NCI-H1092 (cell line): ENCODE data around the gene CFAP410.
"Not testable (repeated sequence)": the region's sequence is repeated elsewhere in the genome, so short reads cannot be mapped to it uniquely, and the experiment has no call there.

Source experiments
- DNase-seq: peaks from one replicate; lab custom pipeline; 2025; lab: John Stamatoyannopoulos, UW

CFAP410 gene

DNA sequence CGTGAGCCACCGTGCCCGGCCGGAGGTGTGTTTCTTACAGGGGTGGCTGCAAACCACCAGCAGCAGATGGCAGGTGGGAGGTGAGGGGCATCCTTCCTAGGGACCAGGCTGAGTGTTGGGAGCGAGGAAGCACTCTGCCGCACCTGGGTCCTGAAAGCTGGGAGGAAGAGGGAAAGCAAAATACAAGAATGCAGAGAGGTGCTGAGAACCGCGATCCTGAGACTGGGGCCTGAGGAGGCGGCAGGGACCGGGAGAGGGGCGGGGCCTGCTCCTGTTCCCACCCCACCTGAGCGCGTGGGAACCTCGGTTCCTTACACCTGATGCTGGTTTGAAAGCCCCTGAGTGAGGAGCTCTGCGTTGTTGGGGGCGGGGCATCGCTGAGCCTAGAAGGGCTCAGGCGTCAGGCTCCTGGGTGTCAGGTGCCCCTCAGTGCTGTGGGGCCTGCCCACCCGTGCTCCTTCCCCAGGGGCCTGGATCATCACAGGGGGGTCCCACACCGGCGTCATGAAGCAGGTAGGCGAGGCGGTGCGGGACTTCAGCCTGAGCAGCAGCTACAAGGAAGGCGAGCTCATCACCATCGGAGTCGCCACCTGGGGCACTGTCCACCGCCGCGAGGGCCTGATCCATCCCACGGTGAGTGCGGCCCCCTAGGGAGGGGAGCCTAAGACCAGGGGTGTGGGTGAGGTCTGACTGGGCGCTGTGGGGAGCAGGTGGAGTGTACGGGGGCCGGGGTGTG lies 29.7 kb upstream of the CFAP410 start:
- DNase-seq, result peak; percentile 29

DNA sequence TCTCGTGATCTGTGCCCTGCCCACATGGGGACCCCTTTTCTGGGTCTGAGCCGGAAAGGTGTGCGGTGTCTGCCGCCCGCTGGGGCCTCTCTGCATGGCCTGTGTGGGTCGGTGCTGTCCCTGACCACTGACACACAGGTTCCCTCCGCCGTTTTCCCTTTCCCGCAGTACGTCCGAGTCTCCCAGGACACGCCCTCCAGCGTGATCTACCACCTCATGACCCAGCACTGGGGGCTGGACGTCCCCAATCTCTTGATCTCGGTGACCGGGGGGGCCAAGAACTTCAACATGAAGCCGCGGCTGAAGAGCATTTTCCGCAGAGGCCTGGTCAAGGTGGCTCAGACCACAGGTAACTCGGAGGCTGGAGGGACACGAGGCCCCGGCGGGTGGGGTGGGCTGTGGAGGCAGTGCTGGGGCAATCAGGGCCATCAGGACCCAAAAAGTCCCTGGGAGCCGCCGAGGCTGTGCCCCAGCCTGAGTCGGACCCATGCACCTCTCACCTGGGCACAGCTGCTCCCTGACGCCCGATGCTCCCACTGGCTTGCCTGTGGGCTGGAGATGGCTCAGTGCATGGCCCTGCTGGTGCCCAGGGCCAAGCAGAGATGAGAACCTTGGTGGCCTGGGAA lies 27.5 kb upstream of the CFAP410 start:
- no peak for DNase-seq

DNA sequence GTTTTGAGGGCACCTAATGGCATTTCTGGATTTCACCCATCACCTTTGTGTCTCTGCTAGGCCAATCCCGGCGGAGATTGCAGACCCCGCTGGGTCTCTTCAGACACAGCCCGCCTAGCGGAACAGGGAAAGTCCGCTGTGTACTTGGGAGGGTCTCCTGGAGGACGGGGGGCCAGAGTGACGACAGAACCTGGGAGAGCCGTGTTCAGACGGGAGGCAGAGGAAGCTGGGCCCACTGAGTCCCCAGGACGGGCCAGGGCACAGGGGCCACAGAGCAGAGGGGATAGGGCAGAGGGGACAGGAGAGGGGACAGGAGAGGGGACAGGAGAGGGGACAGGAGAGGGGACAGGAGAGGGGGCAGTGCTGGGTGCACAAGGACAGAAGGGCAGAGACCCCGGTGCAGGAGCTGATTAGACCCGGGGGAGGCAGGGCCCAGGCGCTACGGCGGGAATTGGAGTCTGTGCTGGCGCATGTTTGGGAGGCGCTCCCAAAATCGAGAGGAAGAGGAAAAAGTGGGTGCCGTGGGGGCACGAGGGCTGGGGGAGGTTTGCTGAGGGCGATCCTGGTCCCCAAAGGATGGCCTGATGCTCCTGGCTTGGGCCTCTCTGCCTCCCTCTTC lies 26.9 kb upstream of the CFAP410 start:
- DNase-seq, result no peak

DNA sequence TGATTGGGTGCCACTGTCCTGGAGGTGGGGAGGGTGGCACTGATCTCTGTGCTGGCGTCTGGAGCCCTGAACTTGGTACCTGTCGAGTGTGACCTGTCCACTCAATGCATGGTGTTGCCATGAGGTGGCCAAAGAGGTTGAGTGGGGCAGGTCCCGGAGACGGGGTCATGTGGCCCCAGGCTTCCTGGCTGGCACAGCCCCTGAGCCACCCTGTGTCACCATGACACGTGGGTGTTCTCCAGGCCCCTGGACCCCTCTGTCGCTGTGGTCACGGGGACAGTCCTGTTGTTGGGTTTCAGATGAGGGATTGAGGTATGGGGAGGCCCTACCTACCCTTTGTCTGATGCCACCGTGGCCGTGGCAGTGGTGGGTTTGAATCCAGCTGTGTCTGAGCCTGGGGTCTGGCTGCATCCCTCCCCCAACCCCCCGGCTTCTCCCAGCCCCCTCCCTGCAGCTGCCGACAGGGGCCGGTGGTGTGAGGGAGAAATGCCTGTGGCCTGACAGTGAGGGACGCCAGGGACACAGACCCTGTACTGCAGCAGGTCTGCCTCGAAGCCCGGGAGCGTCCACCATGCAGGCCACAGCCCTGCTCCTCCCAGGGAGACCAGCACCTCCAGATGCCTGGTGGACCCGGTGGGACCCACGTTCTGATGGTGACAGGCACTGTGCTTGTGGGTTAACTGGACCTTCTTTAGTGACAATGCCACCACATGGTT lies 26.2 kb upstream of the CFAP410 start:
- no peak for DNase-seq

DNA sequence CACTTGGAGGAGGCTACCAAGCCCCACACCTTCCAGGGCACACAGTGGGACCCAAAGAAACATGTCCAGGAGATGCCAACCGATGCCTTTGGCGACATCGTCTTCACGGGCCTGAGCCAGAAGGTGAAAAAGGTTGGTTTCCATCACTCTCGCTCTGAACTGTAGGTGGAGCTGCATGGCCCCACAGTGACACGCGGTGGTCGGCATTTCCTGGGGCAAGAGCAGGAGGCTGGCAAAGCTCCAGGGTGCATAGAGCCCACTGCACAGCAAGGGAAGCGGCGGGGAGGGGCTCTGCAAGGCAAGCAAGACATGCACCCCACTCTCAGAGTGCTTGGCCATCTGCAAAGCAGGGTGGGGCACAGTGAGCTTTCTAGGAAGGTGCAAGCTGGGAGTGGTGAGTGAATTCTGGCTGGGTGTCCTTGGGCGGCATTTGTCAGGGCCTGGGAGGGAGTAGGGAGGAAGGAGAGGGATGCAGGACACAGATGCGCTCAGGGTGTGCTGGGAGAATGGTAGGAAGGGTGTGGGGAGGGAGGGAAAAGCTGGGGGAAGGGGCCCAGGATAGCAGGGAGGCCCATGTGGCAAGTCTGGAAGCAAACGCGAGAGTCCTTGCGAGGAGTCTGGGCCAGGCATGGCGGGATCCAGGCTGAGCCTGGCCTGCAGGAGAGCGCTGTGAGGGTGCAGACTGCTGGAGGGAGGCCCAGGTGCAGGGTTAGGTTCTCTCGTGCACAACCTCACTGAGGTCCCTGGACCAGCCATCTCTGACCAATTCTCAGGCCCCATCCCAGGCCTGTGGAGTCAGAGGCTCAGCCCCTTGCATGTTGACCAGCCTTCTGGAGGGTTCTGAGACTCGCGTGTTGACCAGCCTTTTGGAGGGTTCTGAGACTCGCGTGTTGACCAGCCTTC lies 25.2 kb upstream of the CFAP410 start:
- no peak for DNase-seq

DNA sequence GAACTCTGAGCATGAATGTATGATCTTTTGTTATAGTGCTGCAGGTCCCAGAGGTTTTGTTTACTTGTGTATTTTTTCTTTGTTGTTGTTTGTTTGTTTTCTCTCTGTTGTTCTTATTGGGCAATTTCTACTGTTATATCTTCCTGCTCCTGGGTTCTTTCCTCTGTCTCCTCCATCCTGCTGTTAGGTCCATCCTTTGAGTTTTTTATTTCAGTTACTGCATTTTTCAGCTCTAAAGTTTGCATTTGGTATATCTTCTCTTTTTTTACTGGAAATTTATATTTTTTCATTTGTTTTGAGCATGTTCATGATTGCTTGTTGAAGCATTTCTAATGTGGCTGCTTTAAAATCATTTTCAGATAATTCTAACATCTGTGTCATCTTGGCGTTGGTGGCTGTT lies 24.1 kb upstream of the CFAP410 start:
- DNase-seq, result no peak

DNA sequence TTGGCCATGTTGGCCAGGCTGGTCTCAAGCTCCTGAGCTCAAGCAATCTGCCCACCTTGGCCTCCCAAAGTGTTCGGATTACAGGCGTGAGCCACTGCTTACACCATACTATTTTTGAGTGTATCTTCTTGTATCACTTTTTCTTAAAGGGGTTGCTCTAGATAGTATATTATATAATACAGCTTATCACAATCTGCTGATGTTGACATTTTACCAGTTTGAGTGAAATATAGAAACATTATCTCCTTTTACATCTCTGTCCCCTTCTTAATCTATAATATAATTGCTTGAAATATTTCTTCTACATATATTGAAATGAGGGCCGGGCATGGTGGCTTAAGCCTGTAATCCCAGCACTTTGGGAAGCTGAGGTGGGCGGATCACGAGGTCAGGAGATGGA lies 22.7 kb upstream of the CFAP410 start:
- DNase-seq, result not testable (repeated sequence)

DNA sequence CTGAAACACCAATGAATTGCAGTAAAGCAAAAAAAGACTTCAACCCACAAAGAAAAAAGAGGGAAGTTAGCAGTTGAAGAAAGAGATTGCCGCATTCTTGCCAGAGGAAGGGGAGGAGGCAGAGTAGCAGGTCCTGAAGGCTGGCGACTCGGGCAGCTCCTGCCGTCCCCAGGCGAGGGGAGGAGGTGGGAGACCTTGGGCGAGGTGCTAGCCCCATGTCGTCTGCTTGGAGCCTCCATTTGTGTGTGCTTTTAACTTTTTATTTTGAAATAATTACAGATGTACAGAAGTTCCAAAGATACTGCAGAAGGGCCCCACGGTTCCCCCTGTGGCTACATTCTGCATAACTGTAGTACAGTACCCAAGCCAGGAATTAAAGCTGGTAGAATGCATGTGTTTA lies 21.0 kb upstream of the CFAP410 start:
- no peak for DNase-seq

DNA sequence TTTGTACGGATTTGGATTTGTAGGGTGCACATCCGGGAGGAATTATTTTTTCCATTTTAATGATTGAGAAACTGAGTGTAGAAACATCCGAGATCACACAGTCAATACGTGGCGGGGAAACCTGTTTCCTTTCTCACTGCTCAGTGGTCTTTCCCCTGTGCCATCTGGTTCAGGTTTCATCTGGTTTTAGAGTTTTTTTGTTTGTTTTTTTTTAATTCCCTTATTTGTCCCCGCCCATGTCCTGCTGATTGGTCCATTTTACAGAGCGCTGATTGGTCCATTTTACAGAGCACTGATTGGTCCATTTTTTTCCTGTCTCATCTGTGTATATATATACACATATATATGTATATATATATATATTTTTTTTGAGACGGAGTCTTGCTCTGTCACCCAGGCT lies 20.2 kb upstream of the CFAP410 start:
- DNase-seq, result no peak

DNA sequence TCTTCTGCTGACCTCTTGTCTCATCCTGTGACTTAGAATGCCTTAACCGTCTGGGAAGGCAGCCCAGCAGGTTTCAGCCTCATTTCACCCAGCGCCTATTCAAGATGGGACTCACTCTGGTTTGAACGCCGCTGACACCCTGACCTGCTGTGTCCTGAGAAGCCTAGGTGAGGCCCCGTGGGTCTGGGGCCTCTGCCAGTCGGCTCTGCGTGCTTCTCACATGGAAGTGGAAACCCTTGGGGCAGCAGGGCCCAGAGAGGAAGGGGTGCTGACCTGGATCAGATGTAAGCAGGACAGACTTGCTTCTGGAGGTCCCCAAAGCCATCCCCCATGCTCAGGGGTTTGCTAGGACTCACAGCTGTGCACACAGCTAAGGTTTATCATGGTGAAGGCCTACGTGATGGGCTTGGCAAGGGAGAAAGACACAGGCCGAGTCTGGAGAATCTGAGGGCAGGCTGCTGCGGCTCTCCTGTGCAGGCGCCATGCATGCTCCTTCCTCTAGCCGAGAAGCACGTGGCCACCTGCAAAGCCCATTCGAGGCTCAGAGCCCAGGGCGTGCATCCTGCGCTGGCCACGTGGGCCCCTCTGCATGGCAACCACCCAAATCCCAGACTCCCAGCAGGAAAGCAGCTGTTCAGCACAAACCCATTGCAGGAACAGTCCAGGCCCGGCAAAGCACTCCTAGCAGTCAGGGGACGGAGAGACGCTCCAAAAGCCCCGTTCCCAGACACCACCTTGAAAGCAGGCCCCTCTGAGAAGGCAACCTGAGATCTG lies 18.1 kb upstream of the CFAP410 start:
- DNase-seq, result no peak

DNA sequence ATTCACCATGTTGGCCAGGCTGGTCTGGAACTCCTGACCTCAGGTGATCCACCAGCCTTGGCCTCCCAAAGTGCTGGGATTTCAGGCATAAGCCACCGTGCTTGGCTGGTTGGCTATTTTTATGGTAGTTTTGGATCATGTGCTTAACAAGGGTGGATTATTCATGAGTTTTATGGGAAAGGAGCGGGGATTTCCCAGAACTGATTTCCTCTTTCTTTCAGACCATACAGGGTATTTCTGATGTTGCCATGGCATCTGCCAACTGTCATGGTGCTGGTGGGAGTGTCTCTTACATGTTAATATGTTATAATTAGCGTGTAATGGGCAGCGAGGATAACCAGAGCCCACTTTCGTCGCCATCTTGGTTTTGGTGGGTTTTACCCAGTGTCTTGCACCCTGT lies 17.4 kb upstream of the CFAP410 start:
- DNase-seq, result no peak

DNA sequence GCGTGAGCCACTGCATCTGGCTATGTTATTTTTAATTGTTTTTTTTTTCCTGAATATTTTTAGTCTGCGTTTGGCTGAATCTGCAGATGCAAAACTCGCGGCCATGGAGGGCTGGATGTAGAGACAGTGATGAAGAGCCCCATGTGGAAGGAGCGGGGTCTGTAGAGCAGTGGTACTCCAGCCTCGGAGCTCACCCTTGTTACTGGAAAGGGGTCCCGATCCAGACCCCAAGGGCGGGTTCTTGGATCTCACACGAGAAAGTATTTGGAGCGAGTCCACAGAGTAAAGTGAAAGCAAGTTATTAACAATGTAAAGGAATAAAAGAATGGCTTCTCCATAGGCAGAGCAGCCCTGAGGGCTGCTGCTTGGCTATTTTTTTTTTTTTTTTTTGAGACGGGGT lies 17.0 kb upstream of the CFAP410 start:
- DNase-seq, result no peak

DNA sequence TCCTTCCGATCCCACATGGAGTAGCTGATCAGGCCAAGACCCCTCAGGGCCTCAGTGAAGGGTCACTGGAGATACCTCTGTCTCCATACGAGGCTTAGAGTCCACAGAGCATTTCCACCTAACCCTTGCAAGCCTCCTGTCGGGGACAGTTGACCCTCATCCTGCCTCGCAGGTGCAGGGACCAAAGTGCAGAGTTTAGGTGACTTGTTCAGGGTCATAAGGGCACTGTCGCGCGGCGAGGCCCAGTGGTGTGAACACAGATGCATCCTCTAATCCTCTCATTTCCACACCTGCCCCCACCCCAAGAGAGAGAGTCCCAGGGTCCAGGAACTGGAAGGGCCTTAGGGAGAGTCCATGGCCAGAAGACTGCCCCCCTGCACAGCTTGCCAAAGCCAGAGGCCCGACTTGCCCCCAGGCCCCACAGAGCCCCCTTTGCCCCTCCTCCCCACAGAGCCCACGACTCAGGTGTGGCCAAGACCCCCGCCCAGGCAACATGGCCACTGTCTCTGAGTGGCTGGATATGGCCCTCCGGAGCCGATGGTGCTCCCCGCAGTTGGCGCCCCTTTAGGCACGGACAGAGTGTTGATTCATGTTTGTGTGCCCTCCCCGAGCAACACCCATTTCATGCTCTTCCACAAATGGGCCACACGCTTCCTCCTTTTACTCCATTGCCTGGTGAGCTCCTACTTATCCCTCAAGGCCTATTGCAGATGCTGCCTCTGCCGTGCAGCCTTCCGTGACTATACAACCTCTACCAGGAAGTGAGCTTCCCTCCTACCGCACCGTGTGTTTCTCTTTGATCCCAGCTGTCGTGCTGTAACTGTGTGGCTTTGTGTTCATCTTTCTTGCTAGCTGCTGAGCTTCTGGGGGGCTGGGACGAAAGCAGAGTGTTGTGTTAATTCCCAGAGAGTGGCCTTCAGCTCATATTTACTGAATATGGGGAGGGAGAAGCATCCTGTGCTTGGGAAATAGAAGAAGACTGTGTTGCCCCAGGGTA lies 15.9 kb upstream of the CFAP410 start:
- no peak for DNase-seq

DNA sequence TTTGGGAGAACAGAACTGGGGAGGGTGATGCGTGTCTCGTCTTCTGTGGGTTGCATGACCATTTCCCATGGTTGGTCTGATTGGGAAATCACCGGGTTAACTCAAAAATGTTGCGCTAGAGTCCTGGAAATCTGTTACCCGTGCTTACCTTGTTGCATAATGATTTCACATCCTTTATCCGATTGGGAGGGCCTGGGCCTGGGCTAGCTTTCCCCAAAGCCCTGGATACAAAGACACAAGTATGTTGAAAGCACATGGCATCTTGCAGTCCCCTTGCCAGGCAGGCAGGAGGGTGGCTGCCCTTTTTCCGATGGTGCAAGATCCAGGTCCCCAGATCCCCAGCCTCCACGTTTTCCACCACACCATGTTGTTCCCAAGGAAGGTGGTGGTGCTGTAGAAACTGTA lies 14.8 kb upstream of the CFAP410 start:
- DNase-seq, result no peak

DNA sequence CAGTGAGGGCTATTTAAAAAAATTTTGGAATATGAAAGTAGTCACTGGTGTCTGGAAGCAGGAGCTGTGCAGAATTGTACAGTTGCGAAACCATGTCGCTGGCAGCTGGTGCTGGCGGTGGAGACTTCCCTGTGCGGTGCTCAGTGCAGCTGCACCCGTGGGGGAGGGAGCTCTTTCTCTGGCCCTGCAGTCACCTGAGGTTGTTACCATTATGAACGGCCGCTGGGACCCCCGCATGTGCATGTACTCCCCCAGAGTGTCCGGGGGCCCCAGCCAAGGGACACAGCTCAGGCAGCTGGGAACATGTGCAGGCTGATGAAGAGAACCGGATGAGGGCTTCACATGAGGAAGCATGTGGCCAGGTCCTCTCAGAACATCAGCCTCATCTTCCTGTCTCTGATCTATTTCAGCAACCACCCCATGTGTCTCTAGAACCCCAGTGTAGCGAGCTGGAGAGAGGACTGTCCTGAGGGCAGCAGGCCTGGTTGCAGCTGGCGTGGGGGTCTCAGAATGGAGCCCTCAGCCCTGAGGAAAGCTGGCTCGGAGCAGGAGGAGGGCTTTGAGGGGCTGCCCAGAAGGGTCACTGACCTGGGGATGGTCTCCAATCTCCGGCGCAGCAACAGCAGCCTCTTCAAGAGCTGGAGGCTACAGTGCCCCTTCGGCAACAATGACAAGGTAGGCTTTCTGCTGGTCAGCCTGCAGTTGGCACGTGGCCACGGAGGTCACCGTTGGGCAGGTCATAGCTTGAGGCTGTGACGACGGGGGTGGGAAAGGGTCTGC lies 14.2 kb upstream of the CFAP410 start, which contains the start of gene TRPM2:
Gene TRPM2 (plus strand): TSS at position 431 of the 780 bp plus-strand sequence. CDS start 80 bp downstream, at position 511.
- no peak for DNase-seq

DNA sequence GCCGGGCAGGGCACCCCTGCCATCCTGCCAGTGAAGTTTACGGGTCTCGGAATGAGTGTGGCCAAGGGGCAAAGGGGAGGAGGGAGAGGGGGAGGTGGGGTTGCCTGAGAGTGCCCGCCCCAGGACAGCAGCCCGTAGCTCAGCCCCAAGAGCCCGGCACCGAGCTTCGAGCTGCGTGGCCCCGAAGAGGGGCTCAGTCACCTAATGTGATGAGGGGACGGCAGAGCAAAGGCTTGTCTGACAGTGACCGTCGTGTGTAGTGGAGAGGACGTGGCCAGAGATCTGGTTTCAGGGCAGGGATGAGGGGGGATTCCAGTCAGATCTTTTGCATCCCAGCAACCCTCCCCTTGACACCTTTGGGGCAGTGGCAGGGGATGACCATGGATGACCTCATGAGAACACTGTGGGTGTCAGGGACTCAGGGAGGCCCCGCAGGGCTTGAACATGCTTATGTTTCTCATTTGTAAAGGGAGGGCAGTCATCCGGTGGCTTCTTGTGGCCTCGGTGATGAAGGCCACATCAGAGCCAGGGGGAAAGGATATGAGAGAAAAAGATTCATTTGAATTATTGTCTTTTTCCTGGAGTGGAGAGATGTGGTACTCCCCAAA lies 13.2 kb upstream of the CFAP410 start:
- no peak for DNase-seq

DNA sequence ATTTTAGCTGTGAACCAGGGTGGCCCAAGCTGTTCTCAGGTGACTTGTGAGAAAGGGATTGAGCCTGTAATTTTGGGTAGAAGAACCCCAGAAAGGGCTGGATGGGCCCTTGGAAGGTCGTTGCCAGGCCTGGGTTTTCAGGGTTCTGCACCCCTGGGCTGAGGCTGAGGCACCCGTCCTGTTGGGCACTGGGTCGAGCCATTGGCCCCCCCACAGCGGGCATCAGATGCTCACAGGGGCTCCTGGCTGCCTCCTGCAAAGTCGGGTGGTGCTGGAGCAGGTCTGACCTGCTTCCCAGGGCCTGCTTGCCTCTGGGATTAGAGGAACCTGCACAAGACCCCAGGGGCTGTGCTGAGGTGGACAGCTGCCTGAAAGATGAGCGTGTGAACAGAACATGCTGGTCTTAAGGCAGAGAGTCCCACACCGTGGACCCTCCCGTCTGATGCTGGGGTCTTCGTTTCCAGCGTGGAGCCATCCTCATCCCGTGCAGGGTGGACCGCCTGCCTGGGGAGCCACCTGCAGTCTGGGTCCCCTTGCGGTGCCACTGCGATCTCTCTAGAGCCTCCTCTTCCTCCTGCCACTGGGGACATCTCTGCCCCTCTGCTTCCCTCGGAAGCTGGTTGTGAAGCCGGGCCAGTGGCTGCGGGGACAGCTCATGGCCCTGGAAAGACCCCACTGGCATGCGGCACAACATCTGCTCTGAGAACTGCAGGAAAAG lies 12.5 kb upstream of the CFAP410 start:
- DNase-seq, result no peak
